AG10803 (cell line): ENCODE measurements around the gene CDK4.

Experiments used
- DNase-seq: peaks from one replicate; pipeline ENCODE4 v3.0.0; 2010; ENCODE audit warnings: low read depth
- H3K4me3 ChIP-seq: 2 replicates; pipeline ENCODE4 v1.5.1; 2011; ENCODE audit warnings: mild to moderate bottlenecking, low read length, control low read depth
- CTCF ChIP-seq: conservative IDR thresholded peaks from 2 replicates; pipeline ENCODE4 v1.5.1; 2011; ENCODE audit warnings: mild to moderate bottlenecking, low read length, control low read depth, inconsistent platforms

The CDK4 gene

GRCh38 chr12:57732726-57733593 is 19.1 kb downstream of the CDK4 start:
- H3K4me3 ChIP-seq: no peak overlapping the region
- TF ChIP-seq CTCF: no peak
- no peak for DNase-seq

DNA sequence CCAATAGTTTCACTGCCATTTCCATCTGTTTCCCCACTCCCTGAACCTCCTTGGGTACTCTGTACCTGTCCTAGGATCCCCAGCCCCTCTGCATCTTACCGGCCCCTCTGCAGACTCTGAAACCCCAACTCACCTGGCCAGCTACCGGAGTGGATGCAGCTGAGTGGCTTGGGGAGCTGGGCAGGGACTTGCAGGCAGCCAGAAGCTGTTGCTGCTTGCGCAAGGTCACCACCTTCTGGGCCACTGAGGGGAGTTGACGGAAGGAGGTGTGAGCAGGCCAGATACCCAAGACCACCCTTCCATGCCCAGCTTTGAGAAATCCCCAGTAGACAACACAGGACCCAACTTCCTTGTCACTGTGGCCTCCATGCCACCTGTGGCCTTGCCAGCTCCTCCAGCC is 19.8 kb downstream of the CDK4 start:
- TF ChIP-seq CTCF: no peak
- DNase-seq: no peak
- no peak overlapping the region for H3K4me3 ChIP-seq

DNA sequence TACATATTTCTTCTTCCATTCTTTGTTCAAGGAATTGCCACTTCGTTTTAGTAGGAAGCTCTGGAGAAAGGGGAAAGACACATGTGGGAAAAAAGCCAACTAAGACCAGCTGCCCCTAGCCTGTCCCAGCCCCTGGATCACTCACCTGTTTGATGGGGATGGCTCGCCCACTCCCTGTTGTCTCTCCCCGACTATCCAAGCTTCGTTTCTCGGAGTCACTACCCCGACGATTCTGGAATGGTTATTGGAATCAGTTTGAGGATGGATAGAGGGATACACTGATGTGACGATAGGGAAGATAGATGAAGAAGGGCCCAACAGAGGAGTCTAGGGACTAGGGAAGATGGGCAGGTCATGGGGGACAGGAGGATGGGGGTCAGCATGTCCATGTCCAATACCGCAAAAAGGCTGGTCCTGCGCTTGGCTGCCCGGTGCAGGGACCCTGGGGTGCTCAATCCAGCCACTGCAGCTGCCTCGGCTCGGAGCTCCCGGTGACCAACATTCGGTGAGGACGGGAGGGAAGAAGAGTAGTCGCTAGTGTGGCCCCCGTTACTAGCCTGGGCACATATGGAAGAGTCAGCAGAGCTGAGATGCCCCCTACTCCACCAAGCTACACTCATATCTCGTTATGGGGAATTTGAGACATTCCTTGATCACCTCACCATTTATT is 20.6 kb downstream of the CDK4 start:
- no peak for DNase-seq
- TF ChIP-seq CTCF: no peak

DNA sequence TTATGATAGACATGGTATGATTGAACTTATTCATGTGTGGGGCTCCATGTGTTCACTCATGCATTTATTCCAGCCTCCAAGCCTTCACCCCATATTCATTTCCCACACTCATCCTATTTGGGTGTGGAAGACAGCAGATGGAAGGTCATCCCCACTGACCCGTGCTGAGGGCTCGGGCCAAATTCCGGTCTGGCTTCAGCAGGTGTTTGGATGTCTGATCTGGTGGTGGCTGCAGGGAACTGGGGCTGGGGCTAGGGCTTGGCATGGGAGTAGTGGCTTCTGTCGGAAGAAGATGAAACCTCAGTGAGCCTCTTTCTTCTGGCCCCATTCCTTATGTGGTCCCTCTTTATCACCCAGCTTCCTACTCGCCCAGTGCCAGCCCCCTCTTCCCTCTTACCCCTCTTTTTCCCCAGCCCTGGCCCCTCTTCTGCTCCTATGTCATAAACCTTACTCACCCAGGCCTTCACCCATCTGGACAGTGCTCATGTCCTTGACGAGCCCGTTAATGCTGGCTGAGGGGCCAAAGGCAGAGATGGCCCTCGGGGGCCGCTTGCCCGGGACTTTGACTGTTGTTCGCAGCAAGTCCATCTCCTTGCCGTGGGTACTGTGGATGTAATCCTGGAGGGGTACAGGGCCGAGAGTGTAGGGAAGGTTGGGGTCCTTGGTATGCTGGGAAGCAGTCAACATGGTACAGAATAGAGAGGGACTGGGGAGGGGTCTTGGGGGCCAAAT is 21.6 kb downstream of the CDK4 start:
- no peak for DNase-seq
- TF ChIP-seq CTCF: no peak
- no peak overlapping the region for H3K4me3 ChIP-seq

More for the DNA sequence above, 20.6 kb downstream of the CDK4 start:
- H3K4me3 ChIP-seq: no peak overlapping the region

GRCh38 chr12:57729321-57729844 is 22.7 kb downstream of the CDK4 start:
- no peak for DNase-seq
- TF ChIP-seq CTCF: no peak
- no peak overlapping the region for H3K4me3 ChIP-seq

GRCh38 chr12:57727758-57728395 is 24.2 kb downstream of the CDK4 start:
- H3K4me3 ChIP-seq: no peak overlapping the region
- TF ChIP-seq CTCF: no peak
- DNase-seq: no peak
